Adrenal gland (tissue), 12 donors: Measurements from ENCODE around the gene SLC22A2. TPM values are rescaled to one million over a fixed set of nuclear protein-coding genes. Genes with fewer than 3 reads are reported as not detected.

ENCODE experiments used
- DNase-seq, 7 donors: peaks; one replicate each; pipeline ENCODE4 v3.0.0-alpha.2; 2019 to 2020
- H3K27ac ChIP-seq, 5 donors: fragments of 200-600 bp; sonication (generic) in 4 of 5; 1 replicate in 3 of 5; 2 replicates in 2 of 5; pipeline versions ENCODE4 v1.5.1 to v1.8.0; 2016 to 2020; ENCODE audit warnings: mild to moderate bottlenecking in 1 of 5
- H3K27me3 ChIP-seq: fragments of 200-600 bp; 2 replicates; pipeline ENCODE4 v1.8.0; 2021
- H3K36me3 ChIP-seq, 2 donors: fragments of 200-600 bp; replicated peaks in 1 of 2; 1 replicate in 1 of 2; 2 replicates in 1 of 2; pipeline versions ENCODE4 v1.5.1 to v1.8.0; 2018 to 2022
- H3K4me1 ChIP-seq, 2 donors: fragments of 200-600 bp; replicated peaks in 1 of 2; 1 replicate in 1 of 2; 2 replicates in 1 of 2; pipeline versions ENCODE4 v1.5.1 to v1.8.0; 2018 to 2021
- H3K4me3 ChIP-seq, 4 donors: fragments of 200-600 bp; sonication (generic) in 3 of 4; one replicate each; pipeline ENCODE4 v1.5.1; 2016 to 2018
- H3K9me3 ChIP-seq, 3 donors: fragments of 200-600 bp; sonication (generic) in 1 of 3; replicated peaks in 1 of 3; 1 replicate in 2 of 3; 2 replicates in 1 of 3; pipeline versions ENCODE4 v1.5.1 to v1.8.0; 2016 to 2021
- POLR2A ChIP-seq, 2 donors: fragments of 450-650 bp; IDR thresholded peaks; one replicate each; pipeline ENCODE4 v1.6.1; 2017; ENCODE audit warnings: antibody characterized with exemption in 2 of 2, mild to moderate bottlenecking in 2 of 2, moderate library complexity in 1 of 2
- WGBS, 4 donors: extraction: QIAGEN DNeasy Blood & Tissue Kit in 2 of 4; methylation state at CpG; one replicate each; pipeline versions ENCODE4 v1.1.5 to v1.1.7; 2013 to 2017; 5-methylcytosine and 5-hydroxymethylcytosine counted together
- intact Hi-C, 2 donors: fragments of 100-400 bp; cut with DNase I; formaldehyde crosslinking; loops; one replicate each; pipeline versions ENCODE4 v1.14.1 to v1.15.0; 2022 to 2023
- polyA plus RNA-seq, 3 donors: library from polyadenylated mRNA; stranded (reverse); fragments of 200-250 nt in 2 of 3; fragments of 350-450 nt in 1 of 3; fragmentation: Illumina TruSeq in 1 of 3; extraction: RNeasy Lipid Tissue Mini Kit (QIAGEN cat#74804) in 1 of 3; gene quantifications; one replicate each; pipeline ENCODE4 v1.2.3, GENCODE V29; 2013 to 2014
- total RNA-seq, 9 donors: library from RNA; depleted of rRNA in 4 of 9; stranded (reverse); fragments of >200 nt in 4 of 9; fragments of 120-200 nt in 1 of 9; fragmentation: NEBNext Ultra II Directional in 1 of 9; extraction: Animal tissue kit (Norgen Biotek cat#: 25700) in 1 of 9; gene quantifications; one replicate each; pipeline versions ENCODE4 v1.1.0 to v1.2.4, GENCODE V29; 2013 to 2023
- TF ChIP-seq, protein P1 (sequence below), 6 experiments: fragments of 450-650 bp in 4 of 6; fragments of 200-600 bp in 2 of 6; sonication (generic) in 1 of 6; IDR thresholded peaks; 1 replicate in 5 of 6; 2 replicates in 1 of 6; pipeline versions ENCODE4 v1.5.1 to v1.8.0; 2016 to 2021; ENCODE audit warnings: antibody characterized with exemption in 6 of 6, mild to moderate bottlenecking in 2 of 6, moderate library complexity in 1 of 6
- donor health status: healthy with polysubstance abuse.
- donor health status: Bipolar disorder and iron deficiency.
- donor health status: DM: yes; HTN: yes; CAD: no.
- donor health status: DM: no; HTN: no; CAD: no.
- donor health status: DM: no; HTN: no; CAD: no.
- donor health status: DM: yes; HTN: yes; CAD: no.

Gene SLC22A2
- total and polyA plus RNA-seq, 12 donors: not detected

DNA sequence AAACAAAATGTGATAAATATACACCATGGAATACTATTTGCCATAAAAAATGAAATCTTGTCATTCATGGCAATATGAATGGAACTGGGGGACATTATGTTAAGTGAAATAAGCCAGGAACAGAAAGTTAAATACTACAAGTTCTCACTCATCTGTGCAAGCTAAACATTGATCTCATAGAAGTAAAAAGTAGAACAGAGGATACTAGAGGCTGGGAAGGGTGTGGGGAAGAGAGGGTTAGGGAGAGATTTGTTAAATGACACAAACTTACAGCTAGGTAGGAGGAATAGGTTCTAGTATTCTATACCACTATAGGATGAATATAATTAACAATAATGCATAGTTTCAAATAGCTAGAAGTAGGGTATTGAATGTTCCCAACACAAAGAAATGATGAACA is 61.0 kb downstream of the SLC22A2 start:
- Histone ChIP-seq H3K4me1 (no peaks in the 10 kb centered on the region), H3K36me3 (no peaks in the 10 kb centered on the region), H3K27ac (no peak overlapping the region), H3K27me3 (no peaks in the 10 kb centered on the region), H3K9me3 (peaks cover 0 to 20% (median 8%) of the 10 kb centered on the region in 3 donors), H3K4me3 (no peak overlapping the region)
- no peak for TF ChIP-seq POLR2A (IDR thresholded peaks at IDR 0.05)
- TF ChIP-seq, protein P1, sequence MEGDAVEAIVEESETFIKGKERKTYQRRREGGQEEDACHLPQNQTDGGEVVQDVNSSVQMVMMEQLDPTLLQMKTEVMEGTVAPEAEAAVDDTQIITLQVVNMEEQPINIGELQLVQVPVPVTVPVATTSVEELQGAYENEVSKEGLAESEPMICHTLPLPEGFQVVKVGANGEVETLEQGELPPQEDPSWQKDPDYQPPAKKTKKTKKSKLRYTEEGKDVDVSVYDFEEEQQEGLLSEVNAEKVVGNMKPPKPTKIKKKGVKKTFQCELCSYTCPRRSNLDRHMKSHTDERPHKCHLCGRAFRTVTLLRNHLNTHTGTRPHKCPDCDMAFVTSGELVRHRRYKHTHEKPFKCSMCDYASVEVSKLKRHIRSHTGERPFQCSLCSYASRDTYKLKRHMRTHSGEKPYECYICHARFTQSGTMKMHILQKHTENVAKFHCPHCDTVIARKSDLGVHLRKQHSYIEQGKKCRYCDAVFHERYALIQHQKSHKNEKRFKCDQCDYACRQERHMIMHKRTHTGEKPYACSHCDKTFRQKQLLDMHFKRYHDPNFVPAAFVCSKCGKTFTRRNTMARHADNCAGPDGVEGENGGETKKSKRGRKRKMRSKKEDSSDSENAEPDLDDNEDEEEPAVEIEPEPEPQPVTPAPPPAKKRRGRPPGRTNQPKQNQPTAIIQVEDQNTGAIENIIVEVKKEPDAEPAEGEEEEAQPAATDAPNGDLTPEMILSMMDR (IDR thresholded peaks at IDR 0.05): no peak
- no peak for DNase-seq
- intact Hi-C loops: no loop called here

DNA sequence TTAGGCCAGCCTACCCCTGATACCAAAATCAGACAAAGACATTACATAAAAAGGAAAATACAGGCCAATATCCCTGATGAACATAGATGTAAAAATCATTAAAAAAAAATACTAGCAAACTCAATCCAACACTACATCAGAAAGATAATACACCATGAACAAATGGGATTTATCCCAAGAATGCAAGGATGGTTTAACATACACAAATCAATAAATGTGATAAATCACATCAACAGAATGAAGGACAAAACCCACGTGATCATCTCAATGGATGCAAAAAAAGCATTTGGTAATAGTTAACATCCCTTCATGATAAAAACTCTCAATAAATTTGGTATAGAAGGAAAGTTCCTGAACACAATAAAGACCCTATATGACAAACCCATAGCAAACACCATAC is 63.8 kb downstream of the SLC22A2 start:
- H3K27me3 ChIP-seq: no peaks in the 10 kb centered on the region
- TF ChIP-seq, protein P1 (IDR thresholded peaks at IDR 0.05): no peak
- no peak for TF ChIP-seq POLR2A (IDR thresholded peaks at IDR 0.05)

DNA sequence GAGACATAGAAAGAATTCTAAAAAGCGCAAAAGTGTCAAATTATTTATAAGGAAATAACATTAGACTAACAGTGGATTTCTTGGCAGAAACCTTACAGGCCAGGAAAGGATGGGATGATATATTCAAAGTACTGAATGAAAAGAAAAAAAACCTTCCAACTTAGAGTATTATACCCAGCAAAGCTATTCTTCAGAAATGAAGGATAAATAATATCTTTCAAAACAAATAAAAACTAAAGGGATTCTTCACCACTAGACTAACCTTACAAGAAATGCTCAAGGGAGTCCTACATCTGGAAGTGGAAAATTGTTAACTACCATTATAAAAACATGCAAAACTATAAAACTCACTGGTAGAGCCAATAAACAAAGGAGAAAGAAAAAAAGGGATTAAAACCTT is 65.8 kb downstream of the SLC22A2 start:
- DNase-seq: no peak
- WGBS, 4 donors: 87 to 100% (median 94%) methylated on average over 1 of the region's 1 CpG
- Histone ChIP-seq H3K4me3 (no peak overlapping the region), H3K27me3 (no peaks in the 10 kb centered on the region), H3K27ac (no peak overlapping the region), H3K4me1 (no peaks in the 10 kb centered on the region), H3K36me3 (no peaks in the 10 kb centered on the region), H3K9me3 (peaks cover 0 to 23% (median 8%) of the 10 kb centered on the region in 3 donors)
- TF ChIP-seq, protein P1 (IDR thresholded peaks at IDR 0.05): no peak
- TF ChIP-seq POLR2A (IDR thresholded peaks at IDR 0.05): no peak
- intact Hi-C loops: no loop called here

More for the DNA sequence above, 63.8 kb downstream of the SLC22A2 start:
- WGBS, 4 donors: 61 to 81% (median 64%) methylated on average over 1 of the region's 1 CpG
- intact Hi-C loops: no loop called here
- Histone ChIP-seq H3K9me3 (peaks cover 0 to 23% (median 8%) of the 10 kb centered on the region in 3 donors), H3K27ac (no peak overlapping the region), H3K36me3 (no peaks in the 10 kb centered on the region), H3K4me1 (no peaks in the 10 kb centered on the region), H3K4me3 (no peak overlapping the region)
- no peak for DNase-seq

DNA sequence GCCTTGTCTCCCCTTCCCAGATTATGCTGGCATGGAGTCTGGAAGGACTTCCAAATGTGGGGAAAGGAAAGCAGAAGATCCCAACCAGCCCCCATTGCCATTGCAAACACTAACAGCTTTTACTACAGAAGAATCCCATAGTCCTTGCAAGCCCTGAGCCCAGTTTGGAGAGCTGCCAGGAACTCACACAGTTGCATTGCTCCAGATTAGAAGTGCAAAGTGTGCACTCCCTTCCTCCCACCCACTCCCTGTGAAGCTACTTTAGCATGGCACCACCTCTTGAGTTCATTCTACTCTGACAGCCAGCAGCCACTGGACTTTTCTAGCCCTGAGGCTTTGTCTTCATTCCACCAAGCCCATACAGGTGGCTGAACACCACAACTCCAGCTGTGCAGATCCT is 67.6 kb downstream of the SLC22A2 start:
- TF ChIP-seq POLR2A (IDR thresholded peaks at IDR 0.05): no peak
- TF ChIP-seq, protein P1 (IDR thresholded peaks at IDR 0.05): no peak
- peak in 1 of 7 donors; percentile 32 for DNase-seq
- Histone ChIP-seq H3K4me1 (no peaks in the 10 kb centered on the region), H3K9me3 (peaks cover 0 to 23% (median 8%) of the 10 kb centered on the region in 3 donors), H3K27ac (no peak overlapping the region), H3K4me3 (no peak overlapping the region), H3K36me3 (no peaks in the 10 kb centered on the region), H3K27me3 (no peaks in the 10 kb centered on the region)
- intact Hi-C loops: no loop called here
